GM13977 (cell line): Measurements from ENCODE around the gene CIT.

Experiments
- DNase-seq: peaks from one replicate; pipeline ENCODE4 v3.0.0; 2012; ENCODE audit warnings: low spot score
- CTCF ChIP-seq: IDR thresholded peaks from 2 replicates; pipeline ENCODE4 v1.5.1; 2012; ENCODE audit warnings: mild to moderate bottlenecking, control low read depth; ENCODE audit not compliant: insufficient read depth; ENCODE audit errors: extremely low read depth, missing control alignments
- in situ Hi-C: fragments of 300-500 bp; cut with MboI; formaldehyde crosslinking; loops from one replicate; pipeline ENCODE4 v1.12.0; 2022; ENCODE audit warnings: low sequenced_read_pairs, low pct_unique_long_range_greater_than_20kb, mixed read lengths, inconsistent platforms; ENCODE audit not compliant: unreplicated experiment

CIT gene

GRCh38 chr12:119684711-119685369 is 192.3 kb downstream of the CIT start:
- TF ChIP-seq CTCF, result no peak
- in situ Hi-C loops, result loop anchor here (25.0 kb wide), 1 partner anchor 402 kb away; no protein-coding TSS in a partner anchor
- no peak for DNase-seq

- in situ Hi-C loops, result loop anchor here (25.0 kb wide), 1 partner anchor 403 kb away; no protein-coding TSS in a partner anchor
- DNase-seq, result no peak
- no peak for TF ChIP-seq CTCF
Measured at GRCh38 chr12:119683816-119684215, 193.3 kb downstream of the CIT start.

GRCh38 chr12:119683413-119683812 is 193.7 kb downstream of the CIT start:
- in situ Hi-C loops, result loop anchor here (25.0 kb wide), 1 partner anchor 404 kb away; no protein-coding TSS in a partner anchor
- DNase-seq, result no peak
- no peak for TF ChIP-seq CTCF

- DNase-seq, result no peak
- in situ Hi-C loops, result loop anchor here (25.0 kb wide), 1 partner anchor 405 kb away; no protein-coding TSS in a partner anchor
- TF ChIP-seq CTCF, result no peak
Measured at GRCh38 chr12:119682639-119683252, 194.4 kb downstream of the CIT start.

DNA sequence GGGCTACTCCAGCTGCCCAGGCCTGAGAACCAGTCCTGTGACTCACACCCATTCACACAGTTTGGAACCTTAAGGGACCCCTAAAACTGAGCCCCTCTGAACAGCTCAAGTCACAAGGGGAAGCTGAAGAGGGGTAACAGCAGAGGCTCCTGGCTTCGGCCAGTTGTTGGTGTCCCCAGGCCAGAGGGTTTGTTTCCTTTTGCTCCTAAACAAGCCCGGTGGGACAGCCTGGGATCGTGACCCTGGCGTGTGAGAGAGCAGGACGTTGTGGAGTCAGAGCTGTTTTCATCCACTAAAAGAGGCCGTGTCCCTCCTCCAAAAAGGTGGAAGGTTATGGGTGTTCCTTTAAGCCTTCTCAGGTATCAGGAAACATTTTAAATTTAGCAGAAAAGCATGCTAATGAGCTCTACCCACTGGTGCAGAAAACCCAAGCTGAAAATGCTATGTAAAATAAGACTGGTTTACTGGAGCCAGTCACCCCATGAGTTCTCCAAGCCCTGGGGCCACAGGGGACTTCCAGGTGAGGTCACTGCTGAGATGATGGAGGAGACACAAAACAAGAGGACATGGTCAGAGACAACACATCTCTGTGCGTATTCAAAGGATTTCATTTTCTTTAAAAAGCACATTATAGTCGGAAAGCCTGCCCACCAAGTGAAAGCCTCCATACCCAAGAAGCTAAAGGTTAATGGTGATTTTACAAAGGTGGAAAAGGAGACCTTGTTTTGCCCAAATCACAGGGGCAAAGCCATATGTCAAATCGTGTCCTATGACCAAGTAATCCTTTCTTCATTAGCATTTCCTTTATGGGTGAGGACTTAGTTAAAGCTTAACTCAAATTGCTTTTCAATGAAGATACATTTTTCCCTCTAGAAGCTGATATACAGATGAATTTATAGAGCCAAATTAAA is 195.1 kb downstream of the CIT start:
- peak; percentile 44 for DNase-seq
- in situ Hi-C loops, result loop anchor here (25.0 kb wide), 1 partner anchor 405 kb away; no protein-coding TSS in a partner anchor
- TF ChIP-seq CTCF, result no peak

DNA sequence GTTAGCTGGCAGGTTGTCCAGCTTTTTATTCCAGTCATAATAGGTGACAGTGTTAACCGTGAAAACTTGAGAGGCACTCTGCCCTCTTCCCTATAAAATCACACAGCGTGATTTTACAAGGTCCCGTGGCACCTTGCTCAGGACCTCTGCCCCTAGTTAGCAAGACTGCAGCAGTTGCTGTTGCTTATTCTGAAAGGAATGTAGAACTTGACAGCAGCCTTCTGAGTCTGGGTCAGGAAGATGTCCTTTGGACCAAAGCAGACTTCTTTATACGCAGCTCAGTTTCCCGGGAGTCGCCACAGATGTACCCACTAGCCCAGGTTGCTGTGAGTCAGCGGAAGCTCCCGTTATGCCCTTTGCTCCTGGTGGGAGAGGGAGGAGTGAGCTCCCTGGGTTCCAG is 196.0 kb downstream of the CIT start:
- no peak for TF ChIP-seq CTCF
- in situ Hi-C loops, result loop anchor here (25.0 kb wide), 1 partner anchor 406 kb away; no protein-coding TSS in a partner anchor
- no peak for DNase-seq
